GM04504 (cell line): ENCODE measurements around the gene NUP210L.
A peak's percentile ranks its signal among the peaks of the same experiment; 100 is the strongest.

Experiments
- DNase-seq: peaks from one replicate; pipeline ENCODE4 v3.0.0-alpha.2; 2012; ENCODE audit warnings: low read depth

The NUP210L gene

DNA sequence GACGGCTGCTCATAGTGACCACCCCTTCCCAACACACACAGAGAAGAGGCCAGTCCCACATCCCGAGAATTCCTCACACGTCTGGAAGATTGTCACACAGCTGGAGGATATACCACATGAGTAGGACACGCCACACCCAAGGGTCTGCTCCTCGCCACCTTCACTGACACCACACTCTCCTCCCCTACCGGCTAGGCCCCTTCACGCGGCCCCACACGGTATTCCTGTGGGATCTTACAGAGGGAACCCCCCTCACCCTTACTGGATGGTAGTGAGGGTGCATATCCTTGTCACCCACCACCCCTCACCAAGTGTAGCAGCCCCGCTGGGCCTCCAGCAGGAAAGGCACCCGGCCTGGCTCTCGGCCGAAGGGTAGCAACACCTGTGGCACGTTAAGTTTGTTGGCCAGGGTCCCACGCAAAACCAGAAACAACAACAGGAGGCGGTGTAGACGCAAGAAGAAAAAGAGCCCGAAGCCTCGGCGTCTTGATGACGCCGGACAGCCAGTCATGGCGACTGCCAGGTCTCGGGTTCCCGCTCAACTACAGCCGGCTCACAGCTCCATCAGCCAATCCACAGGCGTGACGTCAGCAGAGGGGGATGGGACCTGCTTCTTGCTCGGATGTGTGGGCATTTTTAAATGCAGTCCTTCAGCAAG is at the start of gene NUP210L:
NUP210L (minus strand) TSS at position 540 of the 658 bp plus-strand sequence.
- DNase-seq: no peak

DNA sequence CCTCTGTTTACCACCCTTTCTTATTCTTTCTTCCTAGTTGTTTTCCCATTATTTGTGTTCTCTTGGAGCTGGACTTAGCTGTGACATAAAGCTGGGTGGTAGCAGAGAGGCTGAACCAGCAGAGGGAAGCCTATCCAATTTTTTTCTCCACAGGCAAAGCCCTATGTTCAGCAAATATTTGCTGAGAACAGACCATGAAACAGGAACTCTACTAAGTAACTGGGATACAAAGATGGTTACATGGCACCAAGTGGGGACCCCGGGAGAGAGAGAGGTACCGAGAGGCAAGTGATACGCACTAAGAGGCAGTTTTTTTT is 44.6 kb upstream of the NUP210L start:
- DNase-seq: no peak

DNA sequence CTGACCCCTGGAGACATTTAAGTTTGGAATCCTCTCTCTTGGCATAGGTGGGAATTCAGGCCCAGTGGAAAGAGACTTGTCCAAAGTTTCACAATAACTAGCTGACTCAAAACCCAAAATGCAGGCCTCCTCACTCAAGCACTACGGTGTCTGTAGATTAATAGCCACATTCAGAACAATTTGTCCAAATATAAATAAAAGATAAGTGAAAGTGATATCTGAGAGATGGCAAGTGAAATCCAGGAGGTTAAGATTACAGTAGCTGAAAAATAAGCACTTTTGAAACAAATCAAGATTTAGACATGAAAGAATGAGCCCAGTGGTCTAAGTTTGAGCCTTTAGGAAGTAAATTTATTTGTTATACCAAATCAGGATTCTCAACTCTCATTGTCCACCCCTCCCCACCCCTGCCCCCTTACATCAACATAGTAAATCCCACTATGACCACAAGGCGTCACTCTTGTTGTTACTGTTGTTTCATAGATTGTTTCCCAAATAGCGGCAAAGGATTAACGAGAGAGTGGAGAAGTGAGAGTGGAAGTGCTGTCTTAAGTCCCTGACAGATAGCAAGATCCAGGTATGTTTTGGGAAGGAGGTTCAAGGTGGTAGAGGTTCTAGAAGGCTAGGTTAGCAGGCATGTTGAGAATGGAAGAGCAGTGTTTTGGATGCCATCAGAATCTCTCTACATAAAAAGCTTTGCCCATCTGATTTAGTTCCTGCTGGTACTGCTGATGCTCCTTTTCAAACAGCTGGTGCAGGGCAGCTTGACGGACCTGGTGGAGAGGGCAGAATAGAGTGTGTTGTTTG is 44.1 kb upstream of the NUP210L start:
- no peak for DNase-seq

DNA sequence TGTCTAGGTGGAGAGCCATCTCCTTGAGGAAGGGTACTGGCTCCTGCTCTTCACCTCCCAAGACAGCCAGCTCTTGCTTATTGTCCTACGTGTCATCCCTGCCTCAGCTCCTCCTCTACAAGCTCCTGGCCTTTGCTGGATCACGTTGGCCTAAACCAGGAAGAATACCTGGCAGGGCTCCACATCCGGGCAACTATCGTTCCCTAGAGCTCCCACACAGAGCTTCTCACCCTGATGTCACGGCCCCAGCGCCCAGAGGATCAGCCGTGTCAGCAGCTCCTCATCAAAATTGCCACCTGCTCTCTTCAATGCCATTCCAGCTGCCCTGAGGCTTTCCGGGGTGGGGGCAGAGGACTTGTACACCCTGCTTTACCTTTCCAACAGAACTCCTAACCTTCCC is 38.9 kb upstream of the NUP210L start:
- DNase-seq: no peak

DNA sequence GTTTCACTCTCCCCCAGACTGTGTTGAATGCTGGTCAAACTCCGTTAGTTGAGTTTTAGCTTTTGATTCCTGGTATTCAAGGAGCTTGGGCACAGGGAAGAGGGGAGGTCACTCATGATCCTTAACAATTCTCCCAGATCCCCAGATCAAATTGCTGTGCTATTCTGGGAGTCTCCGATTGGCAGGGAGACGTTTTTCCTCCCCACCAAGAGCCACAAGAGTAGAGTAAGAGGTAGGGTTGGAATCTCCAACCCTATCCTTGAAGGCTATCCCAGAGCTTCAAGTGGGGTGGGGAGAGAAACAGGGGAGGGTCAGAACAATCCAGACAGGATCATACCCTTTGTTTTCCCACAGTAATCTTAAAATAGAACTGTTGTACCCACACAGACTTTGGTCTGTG is 37.6 kb upstream of the NUP210L start:
- no peak for DNase-seq

DNA sequence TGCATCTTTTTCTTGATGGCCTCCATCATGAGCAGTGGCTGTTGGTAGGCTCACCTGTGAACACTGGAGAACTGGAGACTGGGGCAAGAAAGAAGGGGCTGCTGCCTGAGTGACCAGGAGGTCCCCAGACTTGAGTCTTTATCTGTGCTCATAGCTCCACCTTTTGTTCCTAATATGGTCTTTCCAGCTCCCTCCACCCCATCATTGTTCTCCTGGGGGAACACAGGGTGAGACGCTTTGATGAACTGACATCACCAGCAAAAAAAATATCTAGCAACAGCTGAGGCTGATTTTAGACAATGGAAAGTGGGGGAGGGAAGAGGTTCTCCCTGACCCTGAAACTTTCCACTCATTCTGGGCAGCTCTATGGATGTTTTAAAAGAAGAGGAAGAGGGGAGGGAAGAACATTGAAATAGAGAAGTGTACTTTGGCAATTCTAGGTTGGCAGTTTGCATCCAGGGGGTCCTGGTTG is 37.2 kb upstream of the NUP210L start, which contains the start of gene TPM3:
TPM3 (minus strand) TSS at position 111 of the 472 bp plus-strand sequence; CDS start at position 29, 82 bp downstream.
- DNase-seq: no peak

DNA sequence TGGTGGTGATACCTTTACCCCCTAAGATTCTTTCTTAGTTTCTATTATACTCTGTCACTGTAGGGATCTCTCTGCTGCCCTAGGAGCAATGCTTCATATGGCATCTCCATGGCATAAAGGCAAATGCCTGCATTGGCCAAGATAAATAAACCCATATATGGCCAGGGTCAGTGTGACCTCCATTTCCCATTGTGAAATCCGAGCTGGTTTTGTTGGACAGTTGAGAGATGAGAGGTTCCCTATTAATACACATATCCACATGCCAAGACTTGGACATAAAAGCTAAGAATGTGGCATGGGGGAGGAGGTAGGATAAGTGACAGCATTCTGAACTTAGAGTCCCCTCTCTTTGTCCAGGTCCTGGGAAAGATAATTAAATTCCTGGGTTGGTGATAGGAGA is 35.7 kb upstream of the NUP210L start:
- DNase-seq: no peak

DNA sequence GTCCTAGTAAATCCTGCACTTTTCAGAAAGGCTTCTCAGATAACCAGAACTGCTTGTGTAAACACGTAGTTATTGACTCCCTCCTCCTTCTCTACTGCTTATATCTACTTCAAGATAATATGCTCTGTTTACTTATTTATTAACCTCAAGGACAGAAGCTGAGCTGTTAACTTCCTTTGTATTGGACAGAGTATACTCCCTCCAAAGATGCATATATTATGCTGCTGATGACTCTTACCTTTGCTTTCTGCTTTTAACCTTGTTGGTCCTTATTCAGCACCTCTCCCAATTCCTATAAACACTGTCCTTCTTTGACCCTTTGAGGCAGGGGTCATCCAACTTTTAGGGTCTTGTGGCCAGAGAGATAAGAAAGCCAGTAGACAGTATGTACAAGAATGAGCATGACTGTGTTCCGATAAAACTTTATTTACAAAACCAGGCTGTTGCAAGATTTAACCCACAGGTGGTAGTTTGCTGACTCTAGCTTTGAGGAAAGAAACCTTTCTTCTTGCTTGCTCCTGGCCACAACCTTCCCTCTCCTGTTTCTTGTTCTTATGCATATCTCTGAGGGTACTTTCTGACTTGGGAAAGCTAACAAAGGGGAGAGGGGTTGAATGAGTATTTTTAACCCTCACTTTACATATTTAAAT is 32.1 kb upstream of the NUP210L start:
- DNase-seq: no peak

DNA sequence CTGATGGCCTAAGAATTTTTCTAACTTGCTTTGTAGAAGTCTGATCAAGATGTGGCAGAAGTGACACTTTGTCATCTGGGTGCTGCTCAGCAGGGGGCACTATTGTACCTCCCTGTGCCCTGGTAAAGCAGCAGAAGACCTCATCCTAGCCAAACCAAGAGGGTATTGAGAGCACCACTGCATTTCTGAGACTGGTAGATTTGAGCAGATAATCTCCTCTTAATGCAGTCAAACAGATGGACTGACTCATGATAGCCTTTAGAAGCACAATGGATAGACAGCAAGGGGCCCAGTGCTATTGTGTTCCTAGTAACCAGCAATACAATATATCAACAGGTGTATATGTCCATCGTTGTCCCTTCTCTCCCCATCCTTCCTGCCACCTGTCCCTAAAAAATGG is 31.3 kb upstream of the NUP210L start:
- no peak for DNase-seq

DNA sequence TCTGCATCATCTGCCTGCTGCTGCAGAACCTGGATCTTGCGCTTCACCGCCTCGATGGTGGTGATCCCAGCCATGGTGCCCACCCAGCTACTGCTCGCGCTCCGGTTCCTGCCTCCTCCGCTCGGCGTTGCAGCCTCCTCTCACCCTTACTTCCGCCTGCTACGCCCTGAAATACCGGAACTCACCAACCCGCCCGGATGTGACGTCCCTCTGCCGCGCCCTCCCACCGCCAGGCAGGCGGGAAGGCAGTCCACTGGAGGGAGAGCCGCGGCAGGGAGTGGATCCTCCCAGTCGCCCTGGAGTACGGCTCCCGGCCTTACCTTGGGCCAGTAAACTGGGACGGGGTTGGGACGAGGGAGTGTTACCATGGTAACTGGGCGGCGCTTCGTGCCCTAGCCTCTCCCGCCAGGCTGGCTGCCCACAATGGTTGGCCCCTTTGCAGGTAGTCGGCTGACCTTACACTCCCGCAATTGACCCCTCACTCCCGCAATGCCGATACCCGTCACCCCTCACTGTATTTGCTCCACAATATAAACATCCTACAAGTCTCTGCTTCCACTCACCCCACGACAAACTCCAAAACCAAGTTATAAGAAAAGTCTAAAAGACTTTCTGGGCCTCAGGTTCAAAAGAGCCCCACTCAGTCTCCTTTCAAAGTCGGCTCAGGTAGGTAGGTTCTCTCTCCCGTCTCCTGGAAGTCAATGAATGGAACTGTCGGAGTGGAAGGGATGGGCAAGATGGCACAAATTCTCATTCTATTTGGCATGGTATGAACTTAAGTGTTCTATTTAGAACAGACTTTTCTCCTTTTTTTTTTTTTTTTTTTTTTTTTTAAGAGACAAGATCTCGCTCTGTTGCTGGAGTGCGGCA is 28.4 kb upstream of the NUP210L start:
- peak; percentile 87 for DNase-seq

DNA sequence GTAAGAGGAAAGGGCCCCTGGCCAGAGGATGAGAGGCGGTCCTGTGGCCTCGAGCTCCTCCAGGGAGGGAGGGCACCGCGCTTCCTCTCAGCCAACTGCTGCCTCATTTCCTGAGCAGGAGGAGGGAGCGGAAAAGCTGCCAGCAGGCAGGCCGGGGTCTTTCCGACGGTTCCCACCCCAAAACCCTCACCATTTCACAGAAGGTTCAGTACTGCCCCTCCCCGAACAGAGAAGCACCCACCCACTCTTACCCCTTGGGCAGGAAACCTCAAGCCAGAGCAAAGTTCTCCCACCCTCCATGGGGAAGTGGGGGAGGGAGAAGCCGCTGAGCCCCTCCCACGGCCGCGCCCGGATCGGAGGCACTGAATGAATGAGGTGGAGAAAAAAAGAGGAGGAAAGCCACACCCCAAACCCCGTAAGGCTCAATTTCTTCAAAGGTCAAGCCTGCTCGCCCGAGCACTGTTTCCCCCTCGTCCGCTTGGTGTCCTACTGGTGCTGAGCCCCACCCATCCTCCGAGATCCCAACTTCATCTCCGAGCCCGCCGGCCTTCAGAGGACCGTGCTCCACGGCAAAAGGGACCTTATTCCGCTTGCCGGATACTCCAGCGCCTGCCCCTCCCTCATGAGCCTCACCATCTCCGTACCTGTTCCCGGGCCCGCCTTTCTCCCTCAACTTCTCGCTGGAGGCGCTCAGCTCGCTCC is 27.6 kb upstream of the NUP210L start:
- peak; percentile 43 for DNase-seq

DNA sequence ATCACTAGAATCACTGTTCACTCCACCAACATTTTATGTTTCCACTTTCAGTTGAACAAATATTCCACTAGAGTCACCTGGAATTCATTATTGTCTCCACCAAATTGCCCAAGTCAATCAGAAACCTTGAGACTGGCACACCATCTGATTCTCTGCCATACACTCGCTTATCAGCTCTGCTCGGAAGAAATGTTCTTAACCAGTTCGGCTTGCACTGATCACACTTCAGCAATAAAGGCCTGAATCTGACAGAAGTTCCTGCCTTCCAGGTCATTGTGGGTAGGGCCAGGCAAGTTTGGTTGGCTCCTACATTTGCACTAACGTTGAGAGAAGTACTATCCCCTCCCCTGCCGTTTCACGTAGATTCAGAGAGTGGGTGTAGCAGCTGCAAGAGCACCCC is 27.1 kb upstream of the NUP210L start:
- DNase-seq: no peak

DNA sequence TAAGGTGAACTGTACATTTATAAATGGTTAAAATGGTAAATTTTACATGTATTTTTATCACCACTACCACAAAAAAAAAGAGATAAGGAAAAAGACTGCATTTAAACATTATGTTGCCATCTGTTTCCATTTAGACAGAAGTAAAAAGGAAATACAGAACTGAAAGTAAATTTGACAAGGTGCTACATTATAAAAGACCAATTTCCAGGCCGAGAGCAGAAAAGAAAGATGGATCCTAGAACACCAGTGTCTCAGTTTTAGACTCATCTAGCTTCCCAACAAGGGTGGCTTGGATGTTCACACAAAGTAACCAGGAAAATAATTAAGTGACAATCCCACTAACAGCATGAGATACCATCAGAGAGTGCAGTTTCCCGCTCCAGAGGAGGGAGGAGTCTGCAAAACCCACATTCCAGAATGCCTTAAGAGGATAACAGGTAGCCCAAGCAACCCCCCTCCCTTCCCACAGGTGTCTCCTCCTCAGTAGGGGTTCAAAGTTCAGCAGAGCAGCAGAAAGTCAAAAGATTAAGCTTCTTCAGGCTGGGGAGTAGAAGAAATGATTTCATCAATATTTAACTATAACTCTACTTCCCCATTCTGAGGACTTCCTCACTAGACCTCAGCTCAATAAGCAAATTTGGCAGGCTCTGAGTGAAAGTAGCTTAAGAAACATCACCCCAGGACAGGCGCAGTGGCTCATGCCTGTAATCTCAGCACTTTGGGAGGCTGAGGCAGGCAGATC is 25.2 kb upstream of the NUP210L start:
- DNase-seq: no peak

DNA sequence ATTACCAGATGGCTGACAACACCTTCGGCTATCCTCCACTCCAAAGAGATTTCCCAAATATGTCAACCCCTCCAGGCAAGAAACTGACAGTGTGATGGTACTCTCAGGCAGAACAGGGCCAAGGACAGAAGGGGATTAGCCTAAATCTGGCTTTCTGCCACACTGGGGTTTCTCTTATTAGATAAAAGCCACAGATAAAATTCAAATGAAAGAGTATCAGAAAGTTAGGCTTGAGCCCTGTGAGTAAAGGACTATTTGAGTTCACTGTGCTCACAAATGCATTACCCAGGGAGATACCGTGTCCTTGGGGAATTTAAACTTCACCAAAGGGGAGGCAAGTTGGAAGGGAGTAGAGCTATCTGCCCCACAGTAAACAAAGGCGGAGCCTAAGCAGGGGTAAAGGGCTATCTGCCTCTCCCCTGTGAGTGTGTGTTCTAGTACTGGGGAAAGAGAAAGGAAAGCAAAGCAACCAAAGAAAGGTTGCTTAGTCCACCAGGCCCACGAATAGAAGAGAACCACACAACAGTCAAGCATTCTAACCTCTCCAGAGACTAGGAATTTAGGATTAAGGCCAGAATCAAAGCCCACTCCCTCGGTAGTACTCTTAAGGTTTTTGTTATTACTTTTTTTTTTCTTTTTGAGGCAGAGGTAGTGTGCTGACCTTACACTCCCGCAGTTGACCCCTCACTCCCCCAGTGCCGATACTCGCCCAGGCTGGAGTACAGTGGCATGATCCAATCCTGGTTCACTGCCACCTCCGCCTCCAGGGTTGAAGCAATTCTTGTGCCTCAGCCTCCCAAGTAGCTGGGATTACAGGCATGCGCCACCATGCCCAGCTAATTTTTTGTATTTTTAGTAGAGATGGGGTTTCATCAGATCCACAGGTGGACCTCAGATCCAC is 24.3 kb upstream of the NUP210L start:
- DNase-seq: no peak

DNA sequence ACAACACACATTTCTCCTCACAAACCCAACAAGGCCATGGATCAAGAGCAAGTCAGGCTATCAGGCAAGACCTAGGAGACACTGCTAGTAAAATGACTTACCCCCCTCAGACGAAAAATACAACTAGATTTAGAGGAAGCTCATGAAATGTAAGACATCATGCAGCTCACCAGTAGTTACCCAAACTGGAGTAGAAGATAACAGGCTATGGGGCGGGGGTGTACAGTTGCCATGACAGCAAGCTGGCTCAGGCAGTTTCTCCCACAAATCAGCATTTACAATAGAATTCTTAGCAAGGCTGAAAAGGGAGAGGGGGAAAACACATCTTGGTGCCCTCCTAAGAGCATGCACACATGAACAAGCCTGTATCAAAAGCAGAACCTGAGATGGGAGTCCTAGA is 23.1 kb upstream of the NUP210L start:
- DNase-seq: no peak

DNA sequence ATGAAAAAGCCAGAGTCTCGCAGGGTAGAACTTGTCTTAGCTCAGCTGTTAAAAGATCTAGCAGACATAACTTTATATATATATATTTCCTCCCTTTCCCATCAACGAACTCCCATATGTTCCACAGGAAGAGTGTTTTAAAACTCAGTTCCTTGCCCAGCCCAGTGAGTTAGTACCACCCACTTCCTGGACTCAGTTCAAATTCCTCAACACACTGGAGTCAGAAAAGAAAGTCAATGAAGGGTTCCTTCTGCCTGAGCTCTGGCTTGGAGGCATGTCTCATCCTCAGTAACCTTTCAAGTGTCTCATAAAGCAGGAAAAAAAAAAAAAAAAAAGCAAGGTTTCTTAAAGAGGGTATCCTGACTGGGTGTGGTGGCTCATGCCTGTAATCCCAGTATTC is 21.5 kb upstream of the NUP210L start:
- peak; percentile 67 for DNase-seq

DNA sequence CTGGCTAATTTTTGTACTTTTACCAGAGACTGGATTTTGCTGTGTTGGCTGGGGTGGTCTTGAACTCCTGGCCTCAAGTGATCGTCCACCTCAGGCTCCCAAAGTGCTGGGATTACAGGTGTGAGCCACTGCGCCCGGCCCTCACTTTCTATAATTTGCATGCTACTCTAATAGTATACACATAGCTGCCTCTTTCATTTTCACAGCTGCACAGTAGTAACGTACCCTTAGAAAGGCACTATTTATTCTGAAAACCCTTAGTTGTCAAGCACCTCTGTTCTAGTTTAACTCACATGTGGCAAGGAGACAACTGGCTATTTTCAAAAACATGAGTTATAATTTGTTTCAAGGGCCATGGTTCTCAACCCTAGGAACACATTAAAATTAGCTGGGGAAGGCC is 19.8 kb upstream of the NUP210L start:
- no peak for DNase-seq

DNA sequence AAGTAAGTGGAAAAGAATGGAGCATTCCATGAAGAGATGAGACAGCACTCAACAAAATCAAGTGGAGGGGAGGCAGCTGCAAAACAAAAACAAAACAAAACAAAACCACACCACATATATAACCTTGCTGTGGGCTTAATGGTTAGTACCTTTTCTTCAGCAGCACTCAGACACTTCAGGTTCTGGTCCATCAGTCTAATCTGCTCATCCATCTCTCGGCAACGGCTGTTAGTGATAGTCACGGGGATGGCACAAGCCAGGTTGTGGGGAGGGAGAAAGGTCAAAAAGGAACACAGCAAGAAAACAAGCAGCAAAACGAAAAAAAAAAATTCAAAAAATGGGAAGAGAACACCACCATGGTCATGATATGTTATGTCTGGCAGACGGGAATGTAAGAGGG is 17.0 kb upstream of the NUP210L start:
- DNase-seq: no peak

DNA sequence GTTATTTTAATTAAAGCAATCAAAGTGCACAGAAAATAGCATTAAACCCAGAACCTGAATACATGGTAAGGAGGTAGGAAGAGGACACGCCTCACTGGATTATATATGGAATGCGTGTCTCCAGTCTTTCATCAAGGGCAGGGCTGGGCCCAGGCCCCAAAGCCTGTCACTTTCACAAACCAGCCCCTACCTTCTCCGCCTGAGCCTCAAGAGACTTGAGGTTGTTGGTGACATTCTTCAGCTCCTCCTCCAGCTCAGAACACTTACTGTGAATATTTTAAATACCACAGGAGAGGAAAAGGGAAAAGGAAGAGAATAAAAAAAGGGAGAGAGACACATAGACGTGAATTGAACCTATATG is 16.3 kb upstream of the NUP210L start:
- DNase-seq: no peak
